Right cardiac atrium (tissue), 5 donors: ENCODE measurements around the gene SLC22A13. TPM values are rescaled to one million over a fixed set of nuclear protein-coding genes. Genes with fewer than 3 reads are reported as not detected.

Experiments
- ATAC-seq, 2 donors: fragments of 200-7000 bp; cut with Tn5 transposase; one replicate each; pipeline versions ENCODE4 v1.8.0 to v1.9.1; 2020; ENCODE audit warnings: moderate library complexity in 2 of 2, mild to moderate bottlenecking in 1 of 2
- DNase-seq, 3 donors: peaks; one replicate each; pipeline ENCODE4 v3.0.0-alpha.2; 2020
- H3K27ac ChIP-seq: one replicate; pipeline ENCODE4 v1.5.1; 2013; ENCODE audit warnings: mild to moderate bottlenecking, low read length, control low read depth, moderate library complexity
- H3K27me3 ChIP-seq: one replicate; pipeline ENCODE4 v1.6.1; 2013; ENCODE audit not compliant: control insufficient read depth, insufficient read depth
- H3K4me1 ChIP-seq: one replicate; pipeline ENCODE4 v1.6.1; 2013; ENCODE audit warnings: low read length; ENCODE audit not compliant: control insufficient read depth, insufficient read depth
- H3K4me3 ChIP-seq: one replicate; pipeline ENCODE4 v1.5.1; 2013; ENCODE audit warnings: low read length, control low read depth
- H3K9me3 ChIP-seq: one replicate; pipeline ENCODE4 v1.6.1; 2013; ENCODE audit warnings: low read length; ENCODE audit not compliant: control insufficient read depth
- WGBS: extraction: QIAGEN DNeasy Blood & Tissue Kit; methylation state at CpG from one replicate; pipeline ENCODE4 v1.1.7; 2013; 5-methylcytosine and 5-hydroxymethylcytosine counted together
- intact Hi-C, 4 donors: fragments of 100-400 bp; cut with DNase I; formaldehyde crosslinking; loops; one replicate each; pipeline versions ENCODE4 v1.11.0 to v1.14.0; 2022 to 2023
- polyA plus RNA-seq: library from polyadenylated mRNA; stranded (reverse); fragments of 200-250 nt; gene quantifications from one replicate; pipeline ENCODE4 v1.2.3, GENCODE V29; 2013
- total RNA-seq, 4 donors: library from RNA; stranded (reverse); fragmentation: NEBNext Ultra II Directional; extraction: Animal tissue kit (Norgen Biotek cat#: 25700); gene quantifications; one replicate each; pipeline ENCODE4 v1.2.1, GENCODE V29; 2021
- donor health status: healthy with polysubstance abuse.
- donor health status: DM: no; HTN: yes; CAD: no.
- donor health status: DM: no; HTN: no; CAD: no.
- donor health status: DM: no; HTN: yes; CAD: no; lungs with severe emphysema.
- donor health status: DM: yes; HTN: yes; CAD: no.

Gene SLC22A13
- total and polyA plus RNA-seq, 5 donors: 0.09 to 0.29 (median 0.18) TPM; not detected in 2

GRCh38 chr3:38266810-38267209, 1.2 kb downstream of the SLC22A13 start:
- no peak overlapping the region for H3K4me3 ChIP-seq
- 89% methylated on average over 1 of the region's 1 CpG for WGBS
- intact Hi-C loops: no loop called here
- no peaks in the 10 kb centered on the region for H3K4me1 ChIP-seq
- no peak for ATAC-seq
- no peak for DNase-seq
- H3K27ac ChIP-seq: no peak overlapping the region
- no peaks in the 10 kb centered on the region for H3K27me3 ChIP-seq
- H3K9me3 ChIP-seq: no peaks in the 10 kb centered on the region

GRCh38 chr3:38267662-38268061, 2.0 kb downstream of the SLC22A13 start:
- intact Hi-C loops: no loop called here
- Histone ChIP-seq H3K27ac (no peak overlapping the region), H3K9me3 (no peaks in the 10 kb centered on the region), H3K27me3 (no peaks in the 10 kb centered on the region), H3K4me1 (no peaks in the 10 kb centered on the region), H3K4me3 (no peak overlapping the region)
- DNase-seq (no peak), ATAC-seq (no peak)
- WGBS: 72% methylated on average over 2 of the region's 2 CpGs

- ATAC-seq (no peak), DNase-seq (no peak)
- Histone ChIP-seq H3K4me1 (no peaks in the 10 kb centered on the region), H3K9me3 (no peaks in the 10 kb centered on the region), H3K27me3 (no peaks in the 10 kb centered on the region), H3K4me3 (no peak overlapping the region), H3K27ac (no peak overlapping the region)
- intact Hi-C loops: no loop called here
- 70% methylated on average over 5 of the region's 5 CpGs for WGBS
Measured at GRCh38 chr3:38268087-38268486, 2.5 kb downstream of the SLC22A13 start.

- no peak for ATAC-seq
- Histone ChIP-seq H3K4me1 (no peaks in the 10 kb centered on the region), H3K4me3 (no peak overlapping the region), H3K27me3 (no peaks in the 10 kb centered on the region), H3K9me3 (no peaks in the 10 kb centered on the region), H3K27ac (no peak overlapping the region)
- intact Hi-C loops: no loop called here
- DNase-seq: no peak
- 70% methylated on average over 1 of the region's 1 CpG for WGBS
Measured at GRCh38 chr3:38268522-38268921, 2.9 kb downstream of the SLC22A13 start.

GRCh38 chr3:38270606-38271005, 5.0 kb downstream of the SLC22A13 start:
- no peak for DNase-seq
- H3K27me3 ChIP-seq: no peaks in the 10 kb centered on the region
- no peaks in the 10 kb centered on the region for H3K4me1 ChIP-seq
- 90% methylated on average over 3 of the region's 3 CpGs for WGBS
- no peak for ATAC-seq
- no peak overlapping the region for H3K27ac ChIP-seq
- no peaks in the 10 kb centered on the region for H3K9me3 ChIP-seq
- H3K4me3 ChIP-seq: no peak overlapping the region
- intact Hi-C loops: no loop called here

- 95% methylated on average over 5 of the region's 5 CpGs for WGBS
- Histone ChIP-seq H3K4me3 (no peak overlapping the region), H3K9me3 (no peaks in the 10 kb centered on the region), H3K27me3 (no peaks in the 10 kb centered on the region), H3K4me1 (no peaks in the 10 kb centered on the region), H3K27ac (no peak overlapping the region)
- ATAC-seq (no peak), DNase-seq (no peak)
- intact Hi-C loops: no loop called here
Measured at GRCh38 chr3:38271553-38271952, 5.9 kb downstream of the SLC22A13 start.

- Histone ChIP-seq H3K27ac (no peak overlapping the region), H3K27me3 (no peaks in the 10 kb centered on the region), H3K9me3 (no peaks in the 10 kb centered on the region), H3K4me1 (no peaks in the 10 kb centered on the region), H3K4me3 (no peak overlapping the region)
- ATAC-seq (no peak), DNase-seq (no peak)
- WGBS: 94% methylated on average over 21 of the region's 21 CpGs
- intact Hi-C loops: no loop called here
Measured at GRCh38 chr3:38274864-38275649, 9.4 kb downstream of the SLC22A13 start.

- no peak for DNase-seq
- intact Hi-C loops: no loop called here
- 93% methylated on average over 8 of the region's 8 CpGs for WGBS
Measured at GRCh38 chr3:38275658-38276057, 10.0 kb downstream of the SLC22A13 start.

GRCh38 chr3:38276081-38276916, 10.7 kb downstream of the SLC22A13 start:
- DNase-seq (no peak), ATAC-seq (no peak)
- 90% methylated on average over 13 of the region's 13 CpGs for WGBS
- Histone ChIP-seq H3K27ac (no peak overlapping the region), H3K9me3 (no peaks in the 10 kb centered on the region), H3K4me1 (no peaks in the 10 kb centered on the region), H3K27me3 (no peaks in the 10 kb centered on the region), H3K4me3 (no peak overlapping the region)
- intact Hi-C loops: no loop called here

More at GRCh38 chr3:38275658-38276057, 10.0 kb downstream of the SLC22A13 start:
- Histone ChIP-seq H3K27ac (no peak overlapping the region), H3K27me3 (no peaks in the 10 kb centered on the region), H3K4me3 (no peak overlapping the region), H3K4me1 (no peaks in the 10 kb centered on the region), H3K9me3 (no peaks in the 10 kb centered on the region)
- ATAC-seq: no peak

GRCh38 chr3:38276917-38277630, 11.5 kb downstream of the SLC22A13 start:
- 92% methylated on average over 13 of the region's 13 CpGs for WGBS
- H3K4me3 ChIP-seq: no peak overlapping the region
- H3K9me3 ChIP-seq: no peaks in the 10 kb centered on the region
- no peaks in the 10 kb centered on the region for H3K27me3 ChIP-seq
- intact Hi-C loops: no loop called here
- H3K27ac ChIP-seq: no peak overlapping the region
- no peaks in the 10 kb centered on the region for H3K4me1 ChIP-seq
- ATAC-seq (peak in 1 of 2 donors; percentile 20), DNase-seq (no peak)

GRCh38 chr3:38278841-38279240, 13.2 kb downstream of the SLC22A13 start:
- H3K27me3 ChIP-seq: no peaks in the 10 kb centered on the region
- H3K4me1 ChIP-seq: no peaks in the 10 kb centered on the region
- 95% methylated on average over 5 of the region's 5 CpGs for WGBS
- no peak for ATAC-seq
- no peak overlapping the region for H3K4me3 ChIP-seq
- H3K27ac ChIP-seq: no peak overlapping the region
- no peak for DNase-seq
- no peaks in the 10 kb centered on the region for H3K9me3 ChIP-seq
- intact Hi-C loops: no loop called here
